ENCODE data around the gene BCL2L14. TPM values are rescaled to one million over a fixed set of nuclear protein-coding genes. Genes with fewer than 3 reads are reported as not detected.

The BCL2L14 gene
- total RNA-seq, 1 experiment from 2014 or later = not detected

DNA sequence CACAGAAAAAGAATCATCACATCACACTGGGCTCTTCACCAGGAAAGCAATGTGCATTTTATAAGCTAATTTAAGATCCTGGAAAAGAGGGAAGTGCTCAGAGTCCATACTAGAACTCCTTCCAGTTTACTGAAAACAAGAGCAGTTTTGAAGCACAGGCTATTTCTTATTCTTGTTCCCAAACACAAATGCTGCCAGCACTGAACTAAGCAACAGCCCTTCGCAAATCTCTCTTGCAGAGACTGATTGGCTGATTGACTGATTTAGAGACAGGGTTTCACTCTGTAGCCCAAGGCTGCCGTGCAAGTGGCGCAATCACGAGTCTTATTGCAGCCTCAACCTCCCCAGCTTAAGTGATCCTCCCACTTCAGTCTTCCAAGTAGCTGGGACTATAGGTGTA is 44.8 kb downstream of the BCL2L14 start:
- DNase-seq (ENCODE audit: unreplicated experiment) = no peak
- Mint-ChIP-seq H3K9me3 (ENCODE audit: unreplicated experiment) (peaks cover 7% of the 10 kb centered on the region), H3K27ac (ENCODE audit: low read depth, unreplicated experiment) (no peak overlapping the region), H3K27me3 (ENCODE audit: insufficient read depth, unreplicated experiment) (no peaks in the 10 kb centered on the region), H3K4me1 (ENCODE audit: insufficient read depth, unreplicated experiment) (no peaks in the 10 kb centered on the region), H3K36me3 (ENCODE audit: insufficient read depth, unreplicated experiment) (peaks cover 27% of the 10 kb centered on the region), H3K4me3 (ENCODE audit: unreplicated experiment) (no peak overlapping the region)
- intact Hi-C loops (cut with micrococcal nuclease) = no loop called here
- BruUV-seq (replicated peaks) = no TSS peak
- ChIA-PET CTCF (interaction anchor here (0.6 kb wide), 1 partner anchor 17 kb away, joined by 3 read pairs; no protein-coding TSS in a partner anchor), POLR2A (interaction anchor here (0.8 kb wide), 1 partner anchor 235 kb away, joined by 3 read pairs; the partner anchor contains the start of gene MANSC1)
- TF ChIP-seq CTCF (IDR thresholded peaks at IDR 0.05; ENCODE audit: unreplicated experiment) = no peak

GRCh38 chr12:12116677-12117076 is 45.9 kb downstream of the BCL2L14 start:
- Mint-ChIP-seq H3K27ac (ENCODE audit: low read depth, unreplicated experiment) (no peak overlapping the region), H3K36me3 (ENCODE audit: insufficient read depth, unreplicated experiment) (peaks cover 36% of the 10 kb centered on the region), H3K4me3 (ENCODE audit: unreplicated experiment) (no peak overlapping the region), H3K4me1 (ENCODE audit: insufficient read depth, unreplicated experiment) (no peaks in the 10 kb centered on the region), H3K9me3 (ENCODE audit: unreplicated experiment) (no peaks in the 10 kb centered on the region), H3K27me3 (ENCODE audit: insufficient read depth, unreplicated experiment) (no peaks in the 10 kb centered on the region)
- POLR2A ChIA-PET = interaction anchor here (0.8 kb wide), 1 partner anchor 150 kb away, joined by 4 read pairs; the partner anchor contains the start of gene LRP6
- no TSS peak for BruUV-seq (replicated peaks)
- no peak for TF ChIP-seq CTCF (IDR thresholded peaks at IDR 0.05; ENCODE audit: unreplicated experiment)
- CTCF ChIA-PET = interaction anchor here (0.5 kb wide), 1 partner anchor 977 kb away, joined by 3 read pairs; no protein-coding TSS in a partner anchor
- intact Hi-C loops (cut with micrococcal nuclease) = no loop called here
- no peak for DNase-seq (ENCODE audit: unreplicated experiment)

DNA sequence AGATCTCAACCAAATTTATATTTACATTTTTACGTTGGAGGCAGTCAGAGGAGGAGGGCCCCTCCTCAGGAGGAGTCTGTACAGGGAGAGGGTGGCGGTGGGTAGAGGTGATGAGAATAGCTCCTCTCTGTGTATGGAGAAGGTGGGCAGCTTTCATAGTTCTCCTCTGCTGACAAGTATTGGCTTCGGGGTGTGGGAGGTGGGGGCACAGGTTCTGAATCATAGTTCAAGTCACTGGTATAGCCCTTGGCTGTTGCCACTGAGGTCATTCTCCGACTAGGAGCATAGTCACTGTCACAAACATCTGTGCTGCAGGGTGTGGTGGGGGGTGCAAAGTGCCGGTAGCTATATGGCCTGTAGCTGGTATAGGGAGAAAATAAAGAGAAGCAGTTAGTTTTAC is 50.3 kb downstream of the BCL2L14 start:
- POLR2A ChIA-PET = interaction anchor here (0.7 to 1.2 kb wide), 2 partner anchors 61 to 144 kb away, joined by 3 to 4 read pairs; no protein-coding TSS in a partner anchor

More for the DNA sequence above, 50.3 kb downstream of the BCL2L14 start:
- CTCF ChIA-PET = interaction anchor here (0.6 to 1.1 kb wide), 2 partner anchors 207 to 215 kb away, joined by 3 to 6 read pairs; no protein-coding TSS in a partner anchor
- peaks cover 43% of the 10 kb centered on the region for H3K36me3 Mint-ChIP-seq (ENCODE audit: insufficient read depth, unreplicated experiment)
- DNase-seq (ENCODE audit: unreplicated experiment) = no peak
- no peak overlapping the region for H3K4me3 Mint-ChIP-seq (ENCODE audit: unreplicated experiment)
- peak overlapping the region; percentile 57 for H3K27ac Mint-ChIP-seq (ENCODE audit: low read depth, unreplicated experiment)
- H3K27me3 Mint-ChIP-seq (ENCODE audit: insufficient read depth, unreplicated experiment) = no peaks in the 10 kb centered on the region
- H3K9me3 Mint-ChIP-seq (ENCODE audit: unreplicated experiment) = no peaks in the 10 kb centered on the region
- TF ChIP-seq CTCF (IDR thresholded peaks at IDR 0.05; ENCODE audit: unreplicated experiment) = no peak
- intact Hi-C loops (cut with micrococcal nuclease) = loop anchor here (10.0 kb wide), 1 partner anchor 144 kb away; the partner anchor contains the start of gene LRP6
- BruUV-seq (replicated peaks) = no TSS peak
- no peaks in the 10 kb centered on the region for H3K4me1 Mint-ChIP-seq (ENCODE audit: insufficient read depth, unreplicated experiment)
